ENCODE measurements around the gene STK4.

GRCh38 chr20:44916586-44916985, 49.7 kb upstream of the STK4 start:
- TF ChIP-seq POLR2AphosphoS5 (IDR thresholded peaks at IDR 0.05; ENCODE audit: low read depth, low read length) (no peak), TAF1 (IDR thresholded peaks at IDR 0.05; ENCODE audit: borderline replicate concordance, low read depth, low read length) (no peak)
